GM12878 (cell line): ENCODE measurements around the gene TAF7L. TPM values are rescaled to one million over a fixed set of nuclear protein-coding genes. Genes with fewer than 3 reads are reported as not detected.

ENCODE experiments used
- ATAC-seq: fragments of 200-7000 bp; cut with Tn5 transposase; 3 replicates; pipeline ENCODE4 v1.9.1; 2020; ENCODE audit warnings: mild to moderate bottlenecking, moderate library complexity
- BruUV-seq: library from RNA; stranded (reverse); fragments of 400-500 nt; replicated peaks from 2 replicates; lab custom pipeline; 2021; lab: Mats Ljungman, UMichigan
- CTCF ChIA-PET: fragments of 300-600 bp; sonication (Branson Sonifier 250); formaldehyde crosslinking; extraction: SDS; loops from one replicate; lab custom pipeline; 2021; ENCODE audit warnings: inconsistent platforms; lab: Yijun Ruan, JAX
- POLR2A ChIA-PET: fragments of 350-600 bp; formaldehyde crosslinking; extraction: SDS; loops from one replicate; lab custom pipeline; 2021; ENCODE audit warnings: inconsistent platforms; lab: Charles Lee
- RAD21 ChIA-PET: fragments of 300-600 bp; sonication (Branson Sonifier 250); formaldehyde crosslinking; loops from one replicate; lab custom pipeline; 2023; ENCODE audit warnings: antibody characterized with exemption; ENCODE audit not compliant: unreplicated experiment; lab: Charles Lee
- SMC1A ChIA-PET: fragments of 300-600 bp; sonication (Branson Sonifier 250); formaldehyde crosslinking; loops from one replicate; lab custom pipeline; 2023; ENCODE audit not compliant: unreplicated experiment, uncharacterized antibody; lab: Charles Lee
- DNase-seq: peaks from one replicate; pipeline ENCODE4 v3.0.0-alpha.2; 2011; ENCODE audit warnings: low read depth, low spot score
- FAIRE-seq: peaks from 3 replicates; lab custom pipeline; 2011; peaks lifted over from hg19 to GRCh38; lab: Jason Lieb, UNC
- H2AFZ ChIP-seq: 2 replicates; pipeline ENCODE4 v1.6.0; 2011; ENCODE audit warnings: low read depth, low read length, control low read depth; ENCODE audit not compliant: control insufficient read depth
- H3K27ac ChIP-seq: 2 replicates; pipeline ENCODE4 v1.5.1; 2011; ENCODE audit warnings: control low read depth; ENCODE audit not compliant: control insufficient read depth, insufficient read depth
- H3K27me3 ChIP-seq, 2 experiments: replicated peaks in 1 of 2; 2 replicates each; pipeline versions ENCODE4 v1.6.0 to v1.6.1; 2011; ENCODE audit warnings: low read length in 1 of 2; ENCODE audit not compliant: control insufficient read depth in 2 of 2, insufficient read depth in 2 of 2
- H3K36me3 ChIP-seq, 2 experiments: 2 replicates each; pipeline ENCODE4 v1.5.1; 2011; ENCODE audit warnings: low read length in 1 of 2; ENCODE audit not compliant: control insufficient read depth in 2 of 2, insufficient read depth in 2 of 2
- H3K4me1 ChIP-seq: 2 replicates; pipeline ENCODE4 v1.6.1; 2011; ENCODE audit warnings: mild to moderate bottlenecking, low read length, moderate library complexity, mixed read lengths; ENCODE audit not compliant: control insufficient read depth, insufficient read depth
- H3K4me2 ChIP-seq: 2 replicates; pipeline ENCODE4 v1.6.0; 2011; ENCODE audit warnings: control low read depth; ENCODE audit not compliant: control insufficient read depth, insufficient read depth
- H3K4me3 ChIP-seq: fragments of 200-600 bp; sonication (generic); 2 replicates; pipeline ENCODE4 v1.5.1; 2016
- H3K79me2 ChIP-seq: 2 replicates; pipeline ENCODE4 v1.6.0; 2011; ENCODE audit warnings: low read length; ENCODE audit not compliant: control insufficient read depth, insufficient read depth
- H3K9ac ChIP-seq: 2 replicates; pipeline ENCODE4 v1.8.0; 2011; ENCODE audit warnings: low read length, control low read depth, mixed read lengths; ENCODE audit not compliant: control insufficient read depth, insufficient read depth
- H3K9me3 ChIP-seq: replicated peaks from 3 replicates; pipeline ENCODE4 v1.5.1; 2011; ENCODE audit warnings: mild to moderate bottlenecking, low read length; ENCODE audit not compliant: control insufficient read depth, insufficient read depth
- H4K20me1 ChIP-seq: 2 replicates; pipeline ENCODE4 v1.6.0; 2011; ENCODE audit not compliant: control insufficient read depth, insufficient read depth
- CBFB ChIP-seq: IDR thresholded peaks from 2 replicates; pipeline ENCODE4 v1.6.1; 2016; ENCODE audit warnings: antibody characterized with exemption, low read depth
- HCFC1 ChIP-seq: fragments of 150-350 bp; IDR thresholded peaks from 2 replicates; pipeline ENCODE4 v1.6.1; 2014; ENCODE audit warnings: low read length
- MYB ChIP-seq: fragments of 150-350 bp; IDR thresholded peaks from 2 replicates; pipeline ENCODE4 v1.6.1; 2014; ENCODE audit warnings: mild to moderate bottlenecking, low read depth, low read length, borderline replicate concordance
- PRDM15 ChIP-seq: fragments of 450-650 bp; formaldehyde crosslinking; IDR thresholded peaks from 2 replicates; pipeline ENCODE4 v1.4.0; 2020; ENCODE audit warnings: mild to moderate bottlenecking, moderate library complexity
- RAD21 ChIP-seq: IDR thresholded peaks from 2 replicates; pipeline ENCODE4 v1.6.1; 2011; ENCODE audit warnings: mild to moderate bottlenecking, low read depth, low read length, moderate library complexity; ENCODE audit not compliant: insufficient read depth
- SMC3 ChIP-seq: IDR thresholded peaks from 2 replicates; pipeline ENCODE4 v1.6.1; 2011; ENCODE audit warnings: low read length, improper control_type of control experiment, borderline replicate concordance
- TBL1XR1 ChIP-seq: IDR thresholded peaks from 2 replicates; pipeline ENCODE4 v1.6.1; 2012; ENCODE audit warnings: low read depth, low read length, improper control_type of control experiment
- ZBED1 ChIP-seq: IDR thresholded peaks from 2 replicates; pipeline ENCODE4 v1.6.1; 2016; ENCODE audit warnings: borderline replicate concordance
- ZBTB11 ChIP-seq: fragments of 450-650 bp; formaldehyde crosslinking; IDR thresholded peaks from 2 replicates; pipeline ENCODE4 v1.5.0; 2022; ENCODE audit warnings: mild to moderate bottlenecking, missing genetic modification characterization
- ZNF207 ChIP-seq: fragments of 450-650 bp; IDR thresholded peaks from 2 replicates; pipeline ENCODE4 v1.6.1; 2014; ENCODE audit warnings: antibody characterized with exemption, mild to moderate bottlenecking, borderline replicate concordance
- WGBS: methylation state at CpG from one replicate; pipeline ENCODE4 v1.1.6; 2016; ENCODE audit warnings: low lambda C conversion rate; ENCODE audit not compliant: insufficient replicate concordance, insufficient coverage; ENCODE audit errors: missing lambda C conversion rate; 5-methylcytosine and 5-hydroxymethylcytosine counted together
- in situ Hi-C: fragments of 300-500 bp; cut with MboI; formaldehyde crosslinking; loops from 9 replicates; pipeline ENCODE4 v1.14.3; 2018; ENCODE audit warnings: mixed read lengths
- intact Hi-C: fragments of 100-400 bp; cut with micrococcal nuclease; formaldehyde crosslinking; loops from one replicate; pipeline ENCODE4 v1.14.2; 2022; ENCODE audit not compliant: unreplicated experiment
- polyA plus RNA-seq, 11 experiments: library from polyadenylated mRNA; depleted of rRNA in 4 of 11; unstranded in 6 of 11; stranded (reverse) in 5 of 11; fragments of >200 nt; fragmentation: Nextera tagmentation in 4 of 11; fragmentation: Illumina TruSeq in 1 of 11; extraction: Ambion mirVana in 4 of 11; extraction: Trizol in 1 of 11; gene quantifications; 1 replicate in 1 of 11; 2 replicates in 10 of 11; pipeline versions ENCODE4 v1.2.1 to v1.2.3, GENCODE V29; 2011 to 2016; ENCODE audit warnings: inconsistent platforms in 2 of 11, missing spikeins in 2 of 11, low read depth in 1 of 11
- total RNA-seq, 4 experiments: library from RNA; depleted of rRNA in 3 of 4; stranded (reverse); fragments of >200 nt in 3 of 4; fragmentation: Illumina TruSeq in 1 of 4; extraction: Trizol in 1 of 4; gene quantifications; 2 replicates each; pipeline versions ENCODE4 v1.2.1 to v1.2.3, GENCODE V29; 2013 to 2021

The TAF7L gene
- total and polyA plus RNA-seq, 10 of the 15 experiments (the other 5 are each of a cell fraction or from before 2014, with no cell fraction given): 0.05 to 0.11 (median 0.08) TPM; not detected in 6

- DNase-seq: no peak
- H3K4me3 ChIP-seq: no peak overlapping the region
- no peak for FAIRE-seq
- no peaks in the 10 kb centered on the region for H3K79me2 ChIP-seq
- intact Hi-C loops (no loop called here), in situ Hi-C loops (no loop called here)
- no peaks in the 10 kb centered on the region for H3K9me3 ChIP-seq
- no peak overlapping the region for H3K27ac ChIP-seq
- no peak for TF ChIP-seq CBFB
- H3K4me1 ChIP-seq: no peaks in the 10 kb centered on the region
- no peaks in the 10 kb centered on the region; a peak in 1 of 4 replicates for H3K27me3 ChIP-seq
- no peaks in the 10 kb centered on the region for H4K20me1 ChIP-seq
- no peak overlapping the region for H3K9ac ChIP-seq
- ChIA-PET SMC1A (no interaction called here), CTCF (no interaction called here), RAD21 (no interaction called here), POLR2A (no interaction called here)
- H2AFZ ChIP-seq: no peak overlapping the region
- ATAC-seq: no peak
- H3K36me3 ChIP-seq: no peaks in the 10 kb centered on the region
- BruUV-seq: no TSS peak
- no peak overlapping the region for H3K4me2 ChIP-seq
- 46% methylated on average over 5 of the region's 5 CpGs for WGBS
Measured at GRCh38 chrX:101265869-101266428, 25.2 kb downstream of the TAF7L start.

GRCh38 chrX:101263766-101264165 lies 27.4 kb downstream of the TAF7L start:
- ATAC-seq (no peak), FAIRE-seq (no peak), DNase-seq (no peak)
- ChIA-PET SMC1A (no interaction called here), RAD21 (no interaction called here), CTCF (no interaction called here), POLR2A (no interaction called here)
- intact Hi-C loops (no loop called here), in situ Hi-C loops (no loop called here)
- no TSS peak for BruUV-seq
- Histone ChIP-seq H4K20me1 (no peaks in the 10 kb centered on the region), H3K79me2 (no peaks in the 10 kb centered on the region), H3K4me2 (no peak overlapping the region), H3K27ac (no peak overlapping the region), H2AFZ (no peak overlapping the region), H3K9me3 (no peaks in the 10 kb centered on the region), H3K36me3 (no peaks in the 10 kb centered on the region), H3K4me1 (no peaks in the 10 kb centered on the region), H3K27me3 (no peaks in the 10 kb centered on the region; a peak in 1 of 4 replicates), H3K9ac (no peak overlapping the region), H3K4me3 (no peak overlapping the region)
- WGBS: 17% methylated on average over 2 of the region's 2 CpGs
- no peak for TF ChIP-seq RAD21
- no peak for TF ChIP-seq ZNF207
- no peak for TF ChIP-seq ZBTB11 (CRISPR knock-in tag)
- TF ChIP-seq TBL1XR1: no peak
- TF ChIP-seq ZBED1: no peak
- TF ChIP-seq HCFC1: no peak
- no peak for TF ChIP-seq MYB
- TF ChIP-seq PRDM15: no peak
- TF ChIP-seq SMC3: no peak
